Measurements from ENCODE around the gene PPT2.

GRCh38 chr6:32176476-32177182, 22.7 kb downstream of the PPT2 start:
- TF ChIP-seq, protein P1, sequence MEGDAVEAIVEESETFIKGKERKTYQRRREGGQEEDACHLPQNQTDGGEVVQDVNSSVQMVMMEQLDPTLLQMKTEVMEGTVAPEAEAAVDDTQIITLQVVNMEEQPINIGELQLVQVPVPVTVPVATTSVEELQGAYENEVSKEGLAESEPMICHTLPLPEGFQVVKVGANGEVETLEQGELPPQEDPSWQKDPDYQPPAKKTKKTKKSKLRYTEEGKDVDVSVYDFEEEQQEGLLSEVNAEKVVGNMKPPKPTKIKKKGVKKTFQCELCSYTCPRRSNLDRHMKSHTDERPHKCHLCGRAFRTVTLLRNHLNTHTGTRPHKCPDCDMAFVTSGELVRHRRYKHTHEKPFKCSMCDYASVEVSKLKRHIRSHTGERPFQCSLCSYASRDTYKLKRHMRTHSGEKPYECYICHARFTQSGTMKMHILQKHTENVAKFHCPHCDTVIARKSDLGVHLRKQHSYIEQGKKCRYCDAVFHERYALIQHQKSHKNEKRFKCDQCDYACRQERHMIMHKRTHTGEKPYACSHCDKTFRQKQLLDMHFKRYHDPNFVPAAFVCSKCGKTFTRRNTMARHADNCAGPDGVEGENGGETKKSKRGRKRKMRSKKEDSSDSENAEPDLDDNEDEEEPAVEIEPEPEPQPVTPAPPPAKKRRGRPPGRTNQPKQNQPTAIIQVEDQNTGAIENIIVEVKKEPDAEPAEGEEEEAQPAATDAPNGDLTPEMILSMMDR (IDR thresholded peaks at IDR 0.05; ENCODE audit: insufficient read depth, low read length) = no peak
- TF ChIP-seq POLR2AphosphoS5 (IDR thresholded peaks at IDR 0.05; ENCODE audit: low read depth) = no peak
- TF ChIP-seq, protein P2, sequence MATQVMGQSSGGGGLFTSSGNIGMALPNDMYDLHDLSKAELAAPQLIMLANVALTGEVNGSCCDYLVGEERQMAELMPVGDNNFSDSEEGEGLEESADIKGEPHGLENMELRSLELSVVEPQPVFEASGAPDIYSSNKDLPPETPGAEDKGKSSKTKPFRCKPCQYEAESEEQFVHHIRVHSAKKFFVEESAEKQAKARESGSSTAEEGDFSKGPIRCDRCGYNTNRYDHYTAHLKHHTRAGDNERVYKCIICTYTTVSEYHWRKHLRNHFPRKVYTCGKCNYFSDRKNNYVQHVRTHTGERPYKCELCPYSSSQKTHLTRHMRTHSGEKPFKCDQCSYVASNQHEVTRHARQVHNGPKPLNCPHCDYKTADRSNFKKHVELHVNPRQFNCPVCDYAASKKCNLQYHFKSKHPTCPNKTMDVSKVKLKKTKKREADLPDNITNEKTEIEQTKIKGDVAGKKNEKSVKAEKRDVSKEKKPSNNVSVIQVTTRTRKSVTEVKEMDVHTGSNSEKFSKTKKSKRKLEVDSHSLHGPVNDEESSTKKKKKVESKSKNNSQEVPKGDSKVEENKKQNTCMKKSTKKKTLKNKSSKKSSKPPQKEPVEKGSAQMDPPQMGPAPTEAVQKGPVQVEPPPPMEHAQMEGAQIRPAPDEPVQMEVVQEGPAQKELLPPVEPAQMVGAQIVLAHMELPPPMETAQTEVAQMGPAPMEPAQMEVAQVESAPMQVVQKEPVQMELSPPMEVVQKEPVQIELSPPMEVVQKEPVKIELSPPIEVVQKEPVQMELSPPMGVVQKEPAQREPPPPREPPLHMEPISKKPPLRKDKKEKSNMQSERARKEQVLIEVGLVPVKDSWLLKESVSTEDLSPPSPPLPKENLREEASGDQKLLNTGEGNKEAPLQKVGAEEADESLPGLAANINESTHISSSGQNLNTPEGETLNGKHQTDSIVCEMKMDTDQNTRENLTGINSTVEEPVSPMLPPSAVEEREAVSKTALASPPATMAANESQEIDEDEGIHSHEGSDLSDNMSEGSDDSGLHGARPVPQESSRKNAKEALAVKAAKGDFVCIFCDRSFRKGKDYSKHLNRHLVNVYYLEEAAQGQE (IDR thresholded peaks at IDR 0.05; ENCODE audit: insufficient replicate concordance, low read depth) = no peak
- no peak for TF ChIP-seq GABPA (IDR thresholded peaks at IDR 0.05; ENCODE audit: low read depth)
